Fibroblast of mammary gland (primary cell): ENCODE results near the gene ACOX2.

Experiments used
- DNase-seq: peaks from one replicate; pipeline ENCODE4 v3.0.0-alpha.2; 2010; ENCODE audit warnings: low read depth
- H3K4me3 ChIP-seq: 2 replicates; pipeline ENCODE4 v1.5.1; 2011; ENCODE audit warnings: low read depth, mild to moderate bottlenecking, low read length, moderate library complexity; ENCODE audit not compliant: control insufficient read depth
- CTCF ChIP-seq: conservative IDR thresholded peaks from 2 replicates; pipeline ENCODE4 v1.5.1; 2011; ENCODE audit warnings: low read depth, low read length, inconsistent platforms; ENCODE audit not compliant: control insufficient read depth, insufficient read depth

Gene ACOX2

GRCh38 chr3:58567251-58567515, 30.2 kb upstream of the ACOX2 start:
- no peak for DNase-seq
- no peak for TF ChIP-seq CTCF
- H3K4me3 ChIP-seq = no peak overlapping the region

GRCh38 chr3:58566398-58567250, 29.6 kb upstream of the ACOX2 start:
- no peak for TF ChIP-seq CTCF
- no peak for DNase-seq
- H3K4me3 ChIP-seq = no peak overlapping the region

- DNase-seq = no peak
- no peak for TF ChIP-seq CTCF
- H3K4me3 ChIP-seq = no peak overlapping the region
Observed at GRCh38 chr3:58565621-58566397, 28.8 kb upstream of the ACOX2 start.

GRCh38 chr3:58564456-58565160, 27.6 kb upstream of the ACOX2 start:
- peak; percentile 54 for DNase-seq
- TF ChIP-seq CTCF = no peak
- no peak overlapping the region for H3K4me3 ChIP-seq

- DNase-seq = no peak
- H3K4me3 ChIP-seq = no peak overlapping the region
- TF ChIP-seq CTCF = no peak
Observed at GRCh38 chr3:58564054-58564453, 27.1 kb upstream of the ACOX2 start.

- no peak overlapping the region for H3K4me3 ChIP-seq
- no peak for TF ChIP-seq CTCF
- DNase-seq = no peak
Observed at GRCh38 chr3:58563386-58564035, 26.5 kb upstream of the ACOX2 start.
